Measurements from ENCODE around the gene RPS6KL1.

Gene RPS6KL1

GRCh38 chr14:74917178-74917543 lies 5.9 kb downstream of the RPS6KL1 start:
- DNase-seq (ENCODE audit: low spot score in 2 of 2) (no peak), ATAC-seq (ENCODE audit: low read depth) (no peak)
- Mint-ChIP-seq H3K36me3 (no peaks in the 10 kb centered on the region), H3K27me3 (no peaks in the 10 kb centered on the region), H3K4me1 (peaks cover 3% of the 10 kb centered on the region), H3K27ac (no peak overlapping the region), H3K4me3 (no peak overlapping the region), H3K9me3 (no peaks in the 10 kb centered on the region)

- no peak overlapping the region for H3K27ac Mint-ChIP-seq
- H3K27me3 Mint-ChIP-seq = no peaks in the 10 kb centered on the region
- no peak overlapping the region for H3K4me3 Mint-ChIP-seq
- no peaks in the 10 kb centered on the region for H3K9me3 Mint-ChIP-seq
- H3K36me3 Mint-ChIP-seq = no peaks in the 10 kb centered on the region
- H3K4me1 Mint-ChIP-seq = peaks cover 3% of the 10 kb centered on the region
- ATAC-seq (ENCODE audit: low read depth) (no peak), DNase-seq (ENCODE audit: low spot score in 2 of 2) (no peak)
These were observed 7.2 kb downstream of the RPS6KL1 start for GRCh38 chr14:74915826-74916225.

- H3K27me3 Mint-ChIP-seq = no peaks in the 10 kb centered on the region
- no peaks in the 10 kb centered on the region for H3K4me1 Mint-ChIP-seq
- H3K4me3 Mint-ChIP-seq = no peak overlapping the region
- no peak overlapping the region for H3K27ac Mint-ChIP-seq
- no peak for DNase-seq (ENCODE audit: low spot score in 2 of 2)
- H3K9me3 Mint-ChIP-seq = no peaks in the 10 kb centered on the region
- no peak for ATAC-seq (ENCODE audit: low read depth)
- no peaks in the 10 kb centered on the region for H3K36me3 Mint-ChIP-seq
These were observed 7.6 kb downstream of the RPS6KL1 start for GRCh38 chr14:74915426-74915825.

- DNase-seq (ENCODE audit: low spot score in 2 of 2) (no peak), ATAC-seq (ENCODE audit: low read depth) (no peak)
- Mint-ChIP-seq H3K4me1 (no peaks in the 10 kb centered on the region), H3K9me3 (no peaks in the 10 kb centered on the region), H3K27me3 (no peaks in the 10 kb centered on the region), H3K27ac (no peak overlapping the region), H3K4me3 (no peak overlapping the region), H3K36me3 (no peaks in the 10 kb centered on the region)
These were observed 9.0 kb downstream of the RPS6KL1 start for GRCh38 chr14:74913986-74914573.

- Mint-ChIP-seq H3K36me3 (no peaks in the 10 kb centered on the region), H3K9me3 (no peaks in the 10 kb centered on the region), H3K27ac (no peak overlapping the region), H3K4me3 (no peak overlapping the region), H3K4me1 (no peaks in the 10 kb centered on the region), H3K27me3 (no peaks in the 10 kb centered on the region)
- DNase-seq (ENCODE audit: low spot score in 2 of 2) = no peak
- ATAC-seq (ENCODE audit: low read depth) = no peak
These were observed 9.6 kb downstream of the RPS6KL1 start for GRCh38 chr14:74913393-74913910.

GRCh38 chr14:74912801-74913200 lies 10.3 kb downstream of the RPS6KL1 start:
- H3K27ac Mint-ChIP-seq = no peak overlapping the region
- DNase-seq (ENCODE audit: low spot score in 2 of 2) = no peak
- H3K36me3 Mint-ChIP-seq = no peaks in the 10 kb centered on the region
- H3K4me3 Mint-ChIP-seq = no peak overlapping the region
- ATAC-seq (ENCODE audit: low read depth) = no peak
- H3K9me3 Mint-ChIP-seq = no peaks in the 10 kb centered on the region
- H3K27me3 Mint-ChIP-seq = no peaks in the 10 kb centered on the region
- peaks cover under 1% of the 10 kb centered on the region for H3K4me1 Mint-ChIP-seq

- no peak for DNase-seq (ENCODE audit: low spot score in 2 of 2)
- Mint-ChIP-seq H3K27ac (no peak overlapping the region), H3K4me3 (no peak overlapping the region), H3K27me3 (no peaks in the 10 kb centered on the region), H3K9me3 (no peaks in the 10 kb centered on the region), H3K4me1 (peaks cover 7% of the 10 kb centered on the region), H3K36me3 (no peaks in the 10 kb centered on the region)
- ATAC-seq (ENCODE audit: low read depth) = no peak
These were observed 10.9 kb downstream of the RPS6KL1 start for GRCh38 chr14:74912111-74912510.

- H3K36me3 Mint-ChIP-seq = no peaks in the 10 kb centered on the region
- H3K4me1 Mint-ChIP-seq = peaks cover 8% of the 10 kb centered on the region
- no peak overlapping the region for H3K27ac Mint-ChIP-seq
- no peak for ATAC-seq (ENCODE audit: low read depth)
- DNase-seq (ENCODE audit: low spot score in 2 of 2) = no peak
- no peaks in the 10 kb centered on the region for H3K9me3 Mint-ChIP-seq
- no peaks in the 10 kb centered on the region for H3K27me3 Mint-ChIP-seq
- H3K4me3 Mint-ChIP-seq = no peak overlapping the region
These were observed 11.4 kb downstream of the RPS6KL1 start for GRCh38 chr14:74911704-74912103.

GRCh38 chr14:74911221-74911620 lies 11.8 kb downstream of the RPS6KL1 start:
- Mint-ChIP-seq H3K36me3 (no peaks in the 10 kb centered on the region), H3K4me1 (peaks cover 8% of the 10 kb centered on the region), H3K4me3 (no peak overlapping the region), H3K27ac (no peak overlapping the region), H3K9me3 (no peaks in the 10 kb centered on the region), H3K27me3 (no peaks in the 10 kb centered on the region)
- no peak for ATAC-seq (ENCODE audit: low read depth)
- no peak for DNase-seq (ENCODE audit: low spot score in 2 of 2)

- no peaks in the 10 kb centered on the region for H3K9me3 Mint-ChIP-seq
These were observed 12.5 kb downstream of the RPS6KL1 start for GRCh38 chr14:74910556-74910955.

GRCh38 chr14:74909911-74910310 lies 13.1 kb downstream of the RPS6KL1 start:
- H3K4me3 Mint-ChIP-seq = no peak overlapping the region
- no peak overlapping the region for H3K27ac Mint-ChIP-seq
- H3K9me3 Mint-ChIP-seq = no peaks in the 10 kb centered on the region
- H3K27me3 Mint-ChIP-seq = no peaks in the 10 kb centered on the region
- H3K4me1 Mint-ChIP-seq = peaks cover 9% of the 10 kb centered on the region
- ATAC-seq (ENCODE audit: low read depth) (no peak), DNase-seq (ENCODE audit: low spot score in 2 of 2) (no peak)
- no peaks in the 10 kb centered on the region for H3K36me3 Mint-ChIP-seq

More at GRCh38 chr14:74910556-74910955, 12.5 kb downstream of the RPS6KL1 start:
- Mint-ChIP-seq H3K4me1 (peaks cover 8% of the 10 kb centered on the region), H3K27me3 (no peaks in the 10 kb centered on the region), H3K4me3 (no peak overlapping the region), H3K27ac (no peak overlapping the region), H3K36me3 (no peaks in the 10 kb centered on the region)
- DNase-seq (ENCODE audit: low spot score in 2 of 2) (no peak), ATAC-seq (ENCODE audit: low read depth) (no peak)

- ATAC-seq (ENCODE audit: low read depth) (no peak), DNase-seq (ENCODE audit: low spot score in 2 of 2) (no peak)
- Mint-ChIP-seq H3K27ac (no peak overlapping the region), H3K36me3 (no peaks in the 10 kb centered on the region), H3K4me1 (peaks cover 13% of the 10 kb centered on the region), H3K4me3 (no peak overlapping the region), H3K27me3 (no peaks in the 10 kb centered on the region), H3K9me3 (no peaks in the 10 kb centered on the region)
These were observed 13.6 kb downstream of the RPS6KL1 start for GRCh38 chr14:74909501-74909900.

GRCh38 chr14:74908861-74909341 lies 14.2 kb downstream of the RPS6KL1 start:
- no peaks in the 10 kb centered on the region for H3K27me3 Mint-ChIP-seq
- H3K9me3 Mint-ChIP-seq = no peaks in the 10 kb centered on the region
- H3K4me1 Mint-ChIP-seq = peaks cover 17% of the 10 kb centered on the region
- DNase-seq (ENCODE audit: low spot score in 2 of 2) (no peak), ATAC-seq (ENCODE audit: low read depth) (no peak)
- H3K27ac Mint-ChIP-seq = no peak overlapping the region
- H3K4me3 Mint-ChIP-seq = no peak overlapping the region
- no peaks in the 10 kb centered on the region for H3K36me3 Mint-ChIP-seq

- Mint-ChIP-seq H3K27ac (no peak overlapping the region), H3K4me3 (no peak overlapping the region), H3K4me1 (peaks cover 26% of the 10 kb centered on the region), H3K27me3 (no peaks in the 10 kb centered on the region), H3K9me3 (no peaks in the 10 kb centered on the region), H3K36me3 (no peaks in the 10 kb centered on the region)
- no peak for DNase-seq (ENCODE audit: low spot score in 2 of 2)
- ATAC-seq (ENCODE audit: low read depth) = no peak
These were observed 15.3 kb downstream of the RPS6KL1 start for GRCh38 chr14:74907744-74908143.

- Mint-ChIP-seq H3K27me3 (no peaks in the 10 kb centered on the region), H3K4me1 (peaks cover 29% of the 10 kb centered on the region), H3K9me3 (no peaks in the 10 kb centered on the region), H3K36me3 (peaks cover 5% of the 10 kb centered on the region), H3K4me3 (no peak overlapping the region), H3K27ac (no peak overlapping the region)
- DNase-seq (ENCODE audit: low spot score in 2 of 2) (no peak), ATAC-seq (ENCODE audit: low read depth) (peak; percentile 71)
These were observed 16.0 kb downstream of the RPS6KL1 start for GRCh38 chr14:74906925-74907521.

Data from memory B cell (primary cell).